Measurements from ENCODE around the gene HIF1A.

The HIF1A gene

DNA sequence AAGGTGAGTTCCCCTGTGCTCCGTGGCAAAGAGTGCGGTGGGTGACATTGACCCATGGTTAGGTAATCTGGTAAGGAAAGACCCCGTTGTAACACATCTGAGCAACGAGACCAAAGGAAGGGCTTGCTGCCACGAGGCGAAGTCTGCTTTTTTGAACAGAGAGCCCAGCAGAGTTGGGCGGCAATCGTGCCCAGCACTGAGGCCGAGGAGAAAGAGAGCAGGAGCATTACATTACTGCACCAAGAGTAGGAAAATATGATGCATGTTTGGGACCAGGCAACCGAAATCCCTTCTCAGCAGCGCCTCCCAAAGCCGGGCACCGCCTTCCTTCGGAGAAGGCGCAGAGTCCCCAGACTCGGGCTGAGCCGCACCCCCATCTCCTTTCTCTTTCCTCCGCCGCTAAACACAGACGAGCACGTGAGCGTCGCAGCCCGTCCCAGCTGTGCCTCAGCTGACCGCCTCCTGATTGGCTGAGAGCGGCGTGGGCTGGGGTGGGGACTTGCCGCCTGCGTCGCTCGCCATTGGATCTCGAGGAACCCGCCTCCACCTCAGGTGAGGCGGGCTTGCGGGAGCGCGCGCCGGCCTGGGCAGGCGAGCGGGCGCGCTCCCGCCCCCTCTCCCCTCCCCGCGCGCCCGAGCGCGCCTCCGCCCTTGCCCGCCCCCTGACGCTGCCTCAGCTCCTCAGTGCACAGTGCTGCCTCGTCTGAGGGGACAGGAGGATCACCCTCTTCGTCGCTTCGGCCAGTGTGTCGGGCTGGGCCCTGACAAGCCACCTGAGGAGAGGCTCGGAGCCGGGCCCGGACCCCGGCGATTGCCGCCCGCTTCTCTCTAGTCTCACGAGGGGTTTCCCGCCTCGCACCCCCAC, at the start of gene HIF1A:
TSS of gene HIF1A (plus strand) at position 684 of the 865 bp plus-strand sequence. CDS start 292 bp downstream, outside the sequence.
- peak within 1 kb of the TSS; percentile 90 for H3K4me3 ChIP-seq (ENCODE audit: low read depth, low read length)
- DNase-seq (ENCODE audit: low read depth): peak; percentile 94
- TF ChIP-seq, protein P1, sequence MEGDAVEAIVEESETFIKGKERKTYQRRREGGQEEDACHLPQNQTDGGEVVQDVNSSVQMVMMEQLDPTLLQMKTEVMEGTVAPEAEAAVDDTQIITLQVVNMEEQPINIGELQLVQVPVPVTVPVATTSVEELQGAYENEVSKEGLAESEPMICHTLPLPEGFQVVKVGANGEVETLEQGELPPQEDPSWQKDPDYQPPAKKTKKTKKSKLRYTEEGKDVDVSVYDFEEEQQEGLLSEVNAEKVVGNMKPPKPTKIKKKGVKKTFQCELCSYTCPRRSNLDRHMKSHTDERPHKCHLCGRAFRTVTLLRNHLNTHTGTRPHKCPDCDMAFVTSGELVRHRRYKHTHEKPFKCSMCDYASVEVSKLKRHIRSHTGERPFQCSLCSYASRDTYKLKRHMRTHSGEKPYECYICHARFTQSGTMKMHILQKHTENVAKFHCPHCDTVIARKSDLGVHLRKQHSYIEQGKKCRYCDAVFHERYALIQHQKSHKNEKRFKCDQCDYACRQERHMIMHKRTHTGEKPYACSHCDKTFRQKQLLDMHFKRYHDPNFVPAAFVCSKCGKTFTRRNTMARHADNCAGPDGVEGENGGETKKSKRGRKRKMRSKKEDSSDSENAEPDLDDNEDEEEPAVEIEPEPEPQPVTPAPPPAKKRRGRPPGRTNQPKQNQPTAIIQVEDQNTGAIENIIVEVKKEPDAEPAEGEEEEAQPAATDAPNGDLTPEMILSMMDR (IDR thresholded peaks at IDR 0.05; ENCODE audit: control insufficient read depth, extremely low read depth, insufficient read depth): 0 out of 2 replicates have a peak, but pooled peaks have one; percentile 9

DNA sequence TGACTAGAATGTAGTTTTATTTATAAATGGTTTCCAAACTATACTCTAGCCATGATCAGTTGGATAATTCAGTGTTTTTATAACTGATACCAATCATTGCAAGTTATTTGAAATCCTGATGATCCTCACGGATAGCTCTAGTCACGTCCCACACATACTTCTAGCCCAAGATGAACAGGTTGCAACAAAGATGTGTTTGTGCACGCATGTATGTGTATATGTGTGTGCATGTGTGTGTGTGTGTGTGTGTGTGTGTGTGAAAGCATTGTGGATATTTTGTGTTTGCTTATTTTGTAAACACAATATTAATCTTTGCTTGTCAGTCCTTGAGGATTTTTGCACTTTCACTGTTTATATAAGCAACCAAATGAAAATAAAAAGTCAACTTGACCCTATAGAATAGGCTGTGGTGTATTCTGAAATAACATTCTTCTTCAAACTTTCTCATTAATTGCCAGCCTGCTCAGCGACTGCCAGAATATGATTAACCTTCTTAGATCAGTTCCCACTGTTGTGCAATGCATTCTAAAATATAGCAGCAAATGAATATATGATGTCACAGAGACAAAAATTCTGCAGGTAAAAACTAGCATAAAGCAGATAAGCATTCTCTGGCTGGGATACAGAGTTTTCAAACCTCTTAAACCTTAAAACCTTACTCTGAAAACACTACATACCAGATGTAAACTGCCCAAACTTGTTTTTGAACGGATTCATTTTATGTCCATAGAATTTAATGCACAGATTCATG, 48.8 kb upstream of the HIF1A start:
- TF ChIP-seq, protein P1 (IDR thresholded peaks at IDR 0.05; ENCODE audit: control insufficient read depth, extremely low read depth, insufficient read depth): no peak
- H3K4me3 ChIP-seq (ENCODE audit: low read depth, low read length): no peak overlapping the region
- DNase-seq (ENCODE audit: low read depth): no peak

DNA sequence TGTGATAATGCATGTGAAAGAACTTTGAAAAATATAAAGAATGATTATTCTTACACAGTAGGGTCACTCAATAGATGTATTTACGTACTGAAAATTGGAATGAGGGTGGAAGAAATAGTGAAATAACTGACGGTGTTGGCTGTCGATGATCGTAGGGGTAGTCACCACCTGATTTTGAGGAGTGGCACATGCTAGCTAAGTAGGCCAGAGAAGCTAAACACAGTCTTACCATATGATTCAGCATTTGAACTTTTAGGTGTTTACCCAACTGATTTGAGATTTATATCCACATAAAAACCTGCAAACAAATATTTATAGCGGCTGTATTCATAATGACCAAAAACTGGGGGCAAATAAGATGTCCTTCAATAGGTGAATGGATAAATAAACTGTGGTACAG, 47.6 kb upstream of the HIF1A start:
- TF ChIP-seq, protein P1 (IDR thresholded peaks at IDR 0.05; ENCODE audit: control insufficient read depth, extremely low read depth, insufficient read depth): no peak
- no peak overlapping the region for H3K4me3 ChIP-seq (ENCODE audit: low read depth, low read length)
- peak; percentile 68 for DNase-seq (ENCODE audit: low read depth)

DNA sequence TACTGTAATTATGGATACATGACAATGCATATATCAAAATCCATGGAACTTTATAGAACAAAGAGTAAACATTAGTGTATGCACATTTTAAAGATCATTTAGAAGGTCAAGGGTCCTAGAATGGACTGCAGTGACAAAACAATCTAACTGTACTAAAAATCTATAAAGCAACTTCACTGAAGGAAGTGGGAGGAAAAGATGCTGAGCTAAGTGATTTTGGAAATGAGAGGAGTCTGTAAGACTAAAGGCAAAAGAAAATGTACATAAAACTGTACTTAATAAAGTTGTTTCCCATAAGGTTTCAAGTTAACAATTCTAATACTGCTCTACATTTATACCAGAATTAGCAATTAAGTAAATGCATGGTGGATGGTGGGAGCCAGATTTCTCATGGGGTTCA, 46.9 kb upstream of the HIF1A start:
- no peak for DNase-seq (ENCODE audit: low read depth)
- no peak overlapping the region for H3K4me3 ChIP-seq (ENCODE audit: low read depth, low read length)
- TF ChIP-seq, protein P1 (IDR thresholded peaks at IDR 0.05; ENCODE audit: control insufficient read depth, extremely low read depth, insufficient read depth): no peak

DNA sequence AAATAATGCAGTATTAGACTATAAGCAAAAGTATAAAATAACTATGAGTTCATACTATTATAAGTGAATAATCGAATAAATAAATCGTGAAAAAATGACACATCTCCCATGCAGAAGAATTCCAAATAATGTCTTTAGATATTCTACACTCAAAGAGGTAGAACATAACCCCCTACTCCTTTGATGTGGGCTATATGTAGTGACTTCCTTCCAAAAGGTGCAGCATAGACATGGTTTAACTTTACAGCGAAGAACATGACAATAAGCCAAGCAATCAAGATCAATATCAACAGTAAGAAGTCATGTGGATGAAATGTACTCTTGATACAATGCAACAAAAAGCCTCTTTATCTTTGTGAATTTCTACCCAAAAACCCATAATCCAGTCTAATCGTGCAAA, 46.0 kb upstream of the HIF1A start:
- no peak overlapping the region for H3K4me3 ChIP-seq (ENCODE audit: low read depth, low read length)
- TF ChIP-seq, protein P1 (IDR thresholded peaks at IDR 0.05; ENCODE audit: control insufficient read depth, extremely low read depth, insufficient read depth): no peak
- no peak for DNase-seq (ENCODE audit: low read depth)

DNA sequence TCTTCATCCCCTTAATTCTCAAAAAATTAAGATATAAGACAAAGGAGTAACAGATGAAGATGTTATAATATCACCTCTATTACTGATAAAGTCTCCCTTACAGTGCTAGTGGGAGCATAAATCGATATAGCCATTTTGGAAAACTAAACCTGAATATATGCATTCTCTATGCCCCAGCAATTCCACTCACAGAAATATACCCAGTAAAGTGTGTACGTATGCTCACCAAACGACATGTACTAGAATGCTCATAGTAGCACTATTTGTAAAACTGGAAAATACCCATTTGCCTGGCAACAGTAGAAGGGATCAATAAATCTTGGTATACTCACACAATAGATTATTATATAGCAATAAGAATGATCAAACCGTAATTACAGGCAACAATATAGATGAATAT, 44.0 kb upstream of the HIF1A start:
- DNase-seq (ENCODE audit: low read depth): no peak
- TF ChIP-seq, protein P1 (IDR thresholded peaks at IDR 0.05; ENCODE audit: control insufficient read depth, extremely low read depth, insufficient read depth): no peak
- no peak overlapping the region for H3K4me3 ChIP-seq (ENCODE audit: low read depth, low read length)
